ENCODE results near the gene XPNPEP1.
A peak's percentile ranks its signal among the peaks of the same experiment; 100 is the strongest.
"Not testable (repeated sequence)": the region's sequence is repeated elsewhere in the genome, so short reads cannot be mapped to it uniquely, and the experiment has no call there.

The XPNPEP1 gene

GRCh38 chr10:109919220-109919619 lies 4.1 kb downstream of the XPNPEP1 start:
- H3K18ac ChIP-seq (ENCODE audit: low read length) = no peak overlapping the region
- no peak overlapping the region for H3K27ac ChIP-seq (ENCODE audit: low read depth, low read length)
- H3K79me2 ChIP-seq (ENCODE audit: control insufficient read depth, insufficient read depth, low read length, poor library complexity) = peaks cover 7% of the 10 kb centered on the region
- no peak overlapping the region for H4K8ac ChIP-seq (ENCODE audit: low read depth, low read length)
- no peak overlapping the region for H3K23ac ChIP-seq (ENCODE audit: low read length)
- no peak overlapping the region for H4K12ac ChIP-seq (ENCODE audit: low read depth, low read length)
- no peaks in the 10 kb centered on the region for H3K9me3 ChIP-seq (ENCODE audit: insufficient read depth, low read depth, low read length)
- H2AFZ ChIP-seq (ENCODE audit: insufficient read depth, low read length, poor library complexity) = no peak overlapping the region
- H2AK5ac ChIP-seq (ENCODE audit: low read length) = no peak overlapping the region
- no peak overlapping the region for H2BK5ac ChIP-seq (ENCODE audit: low read depth, low read length, poor library complexity)
- no peak overlapping the region for H3K4ac ChIP-seq (ENCODE audit: low read depth, low read length)
- H3K4me2 ChIP-seq (ENCODE audit: low read length) = no peak overlapping the region
- H3K14ac ChIP-seq (ENCODE audit: low read length) = no peak overlapping the region
- WGBS (ENCODE audit: extremely low coverage, insufficient coverage, insufficient read length) = no CpG with 5 or more reads among the region's 2 CpGs
- H3K36me3 ChIP-seq (ENCODE audit: control insufficient read depth in 1 of 2, insufficient read depth in 2 of 2, low read length in 2 of 2) = peaks cover 0 to 2% of the 10 kb centered on the region in 2 experiments
- H3K27me3 ChIP-seq (ENCODE audit: insufficient read depth, low read length) = no peaks in the 10 kb centered on the region
- no peak overlapping the region for H3K9ac ChIP-seq (ENCODE audit: low read length)
- H4K91ac ChIP-seq (ENCODE audit: low read depth, low read length) = no peak overlapping the region
- no peak overlapping the region for H2BK12ac ChIP-seq (ENCODE audit: low read length)
- DNase-seq = no peak
- peaks cover 8% of the 10 kb centered on the region for H3K79me1 ChIP-seq (ENCODE audit: low read length)
- no peak overlapping the region for H2BK120ac ChIP-seq (ENCODE audit: insufficient read depth, low read length, poor library complexity)
- H3K4me3 ChIP-seq (ENCODE audit: low read depth, low read length) = no peak overlapping the region
- H3K4me1 ChIP-seq (ENCODE audit: control insufficient read depth in 1 of 2, insufficient read depth in 2 of 2, low read length in 2 of 2) = peaks cover 4 to 11% of the 10 kb centered on the region in 2 experiments

DNA sequence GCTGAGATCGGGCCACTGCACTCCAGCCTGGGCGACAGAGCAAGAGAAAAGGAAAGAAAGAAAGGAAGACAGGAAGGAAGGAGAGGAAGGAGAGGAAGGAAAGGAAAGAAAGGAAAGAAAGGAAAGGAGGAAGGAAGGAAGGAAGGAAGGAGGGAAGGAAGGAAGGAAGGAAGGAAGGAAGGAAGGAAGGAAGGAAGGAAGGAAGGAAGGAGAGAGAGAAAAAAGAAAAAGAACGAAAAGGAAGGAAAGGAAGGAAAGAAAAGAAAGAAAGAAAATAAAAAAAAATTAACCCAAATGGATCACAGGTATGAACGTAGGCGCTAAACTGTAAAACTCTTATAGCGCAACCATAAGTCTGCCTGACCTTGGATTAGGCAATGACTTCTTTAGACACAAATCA lies 4.6 kb downstream of the XPNPEP1 start:
- not testable (repeated sequence) for H3K18ac ChIP-seq (ENCODE audit: low read length); H3K4ac ChIP-seq (ENCODE audit: low read depth, low read length); H2BK12ac ChIP-seq (ENCODE audit: low read length); H3K9me3 ChIP-seq (ENCODE audit: insufficient read depth, low read depth, low read length); H3K36me3 ChIP-seq (ENCODE audit: control insufficient read depth in 1 of 2, insufficient read depth in 2 of 2, low read length in 2 of 2); H4K8ac ChIP-seq (ENCODE audit: low read depth, low read length); H2AFZ ChIP-seq (ENCODE audit: insufficient read depth, low read length, poor library complexity); H4K91ac ChIP-seq (ENCODE audit: low read depth, low read length); H2AK5ac ChIP-seq (ENCODE audit: low read length); H3K23ac ChIP-seq (ENCODE audit: low read length); H3K14ac ChIP-seq (ENCODE audit: low read length); H3K9ac ChIP-seq (ENCODE audit: low read length); H3K79me1 ChIP-seq (ENCODE audit: low read length); DNase-seq; H2BK120ac ChIP-seq (ENCODE audit: insufficient read depth, low read length, poor library complexity); H3K27me3 ChIP-seq (ENCODE audit: insufficient read depth, low read length); H3K4me2 ChIP-seq (ENCODE audit: low read length); H2BK5ac ChIP-seq (ENCODE audit: low read depth, low read length, poor library complexity); H3K27ac ChIP-seq (ENCODE audit: low read depth, low read length); H3K4me3 ChIP-seq (ENCODE audit: low read depth, low read length); H4K12ac ChIP-seq (ENCODE audit: low read depth, low read length); H3K79me2 ChIP-seq (ENCODE audit: control insufficient read depth, insufficient read depth, low read length, poor library complexity); H3K4me1 ChIP-seq (ENCODE audit: control insufficient read depth in 1 of 2, insufficient read depth in 2 of 2, low read length in 2 of 2)
- no CpG with 5 or more reads among the region's 6 CpGs for WGBS (ENCODE audit: extremely low coverage, insufficient coverage, insufficient read length)

DNA sequence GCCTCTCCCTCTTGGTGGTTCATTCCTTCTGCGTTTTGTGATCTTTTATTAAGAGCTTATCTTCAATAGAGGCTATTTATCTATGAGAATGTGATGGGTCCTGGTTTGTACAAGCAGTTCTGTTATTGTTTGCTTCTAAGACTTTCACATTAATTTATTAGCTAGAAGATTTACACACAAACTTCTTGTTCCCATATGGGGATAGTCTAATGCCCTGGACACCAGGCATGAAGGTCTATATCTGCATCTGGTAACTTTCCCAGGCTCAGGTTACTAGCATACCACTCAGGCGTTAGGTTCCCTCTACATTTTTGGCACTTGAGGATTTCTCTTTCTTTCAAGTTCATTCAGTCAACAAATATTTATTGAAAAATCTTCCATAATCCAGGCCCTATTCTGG lies 7.7 kb downstream of the XPNPEP1 start:
- no peaks in the 10 kb centered on the region for H3K9me3 ChIP-seq (ENCODE audit: insufficient read depth, low read depth, low read length)
- H3K27ac ChIP-seq (ENCODE audit: low read depth, low read length) = no peak overlapping the region
- no peaks in the 10 kb centered on the region for H3K79me2 ChIP-seq (ENCODE audit: control insufficient read depth, insufficient read depth, low read length, poor library complexity)
- WGBS (ENCODE audit: extremely low coverage, insufficient coverage, insufficient read length) = no CpG with 5 or more reads among the region's 2 CpGs
- no peak overlapping the region for H4K12ac ChIP-seq (ENCODE audit: low read depth, low read length)
- H4K91ac ChIP-seq (ENCODE audit: low read depth, low read length) = no peak overlapping the region
- no peak for DNase-seq
- H3K14ac ChIP-seq (ENCODE audit: low read length) = no peak overlapping the region
- no peak overlapping the region for H3K18ac ChIP-seq (ENCODE audit: low read length)
- peaks cover 0 to 5% of the 10 kb centered on the region in 2 experiments for H3K4me1 ChIP-seq (ENCODE audit: control insufficient read depth in 1 of 2, insufficient read depth in 2 of 2, low read length in 2 of 2)
- H2BK120ac ChIP-seq (ENCODE audit: insufficient read depth, low read length, poor library complexity) = no peak overlapping the region
- H4K8ac ChIP-seq (ENCODE audit: low read depth, low read length) = no peak overlapping the region
- H3K4me3 ChIP-seq (ENCODE audit: low read depth, low read length) = no peak overlapping the region
- H2BK12ac ChIP-seq (ENCODE audit: low read length) = no peak overlapping the region
- H3K9ac ChIP-seq (ENCODE audit: low read length) = no peak overlapping the region
- no peak overlapping the region for H2AFZ ChIP-seq (ENCODE audit: insufficient read depth, low read length, poor library complexity)
- no peak overlapping the region for H2AK5ac ChIP-seq (ENCODE audit: low read length)
- no peak overlapping the region for H3K4ac ChIP-seq (ENCODE audit: low read depth, low read length)
- no peak overlapping the region for H2BK5ac ChIP-seq (ENCODE audit: low read depth, low read length, poor library complexity)
- no peaks in the 10 kb centered on the region for H3K79me1 ChIP-seq (ENCODE audit: low read length)
- no peak overlapping the region for H3K4me2 ChIP-seq (ENCODE audit: low read length)
- peaks cover 2 to 4% of the 10 kb centered on the region in 2 experiments for H3K36me3 ChIP-seq (ENCODE audit: control insufficient read depth in 1 of 2, insufficient read depth in 2 of 2, low read length in 2 of 2)
- no peaks in the 10 kb centered on the region for H3K27me3 ChIP-seq (ENCODE audit: insufficient read depth, low read length)
- no peak overlapping the region for H3K23ac ChIP-seq (ENCODE audit: low read length)

DNA sequence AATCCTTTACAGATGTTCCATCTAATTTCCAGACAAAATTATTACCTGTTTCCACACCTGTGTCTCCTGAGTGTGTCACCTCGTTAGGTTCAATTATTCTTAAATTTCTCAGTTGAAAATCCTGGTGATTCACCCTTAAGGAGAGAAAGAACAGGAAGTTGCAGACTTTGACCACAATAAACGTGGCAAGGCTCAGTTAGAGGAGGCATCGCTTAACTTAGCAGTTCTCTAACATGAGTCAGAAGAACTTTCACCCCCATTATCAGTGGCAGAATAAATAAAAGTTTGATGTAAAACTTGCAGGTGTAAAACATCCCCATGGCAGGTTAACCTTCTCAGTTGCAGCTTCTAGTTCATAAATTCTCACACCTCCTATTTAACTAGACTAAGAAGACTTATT lies 8.3 kb downstream of the XPNPEP1 start:
- Histone ChIP-seq H3K4me2 (ENCODE audit: low read length) (no peak overlapping the region), H3K18ac (ENCODE audit: low read length) (no peak overlapping the region), H3K27me3 (ENCODE audit: insufficient read depth, low read length) (no peaks in the 10 kb centered on the region), H3K9ac (ENCODE audit: low read length) (no peak overlapping the region), H3K79me2 (ENCODE audit: control insufficient read depth, insufficient read depth, low read length, poor library complexity) (no peaks in the 10 kb centered on the region), H4K8ac (ENCODE audit: low read depth, low read length) (no peak overlapping the region), H3K14ac (ENCODE audit: low read length) (no peak overlapping the region), H2BK12ac (ENCODE audit: low read length) (no peak overlapping the region), H3K4me1 (ENCODE audit: control insufficient read depth in 1 of 2, insufficient read depth in 2 of 2, low read length in 2 of 2) (peaks cover 0 to 5% of the 10 kb centered on the region in 2 experiments), H2BK5ac (ENCODE audit: low read depth, low read length, poor library complexity) (no peak overlapping the region), H3K9me3 (ENCODE audit: insufficient read depth, low read depth, low read length) (no peaks in the 10 kb centered on the region), H3K79me1 (ENCODE audit: low read length) (no peaks in the 10 kb centered on the region), H3K27ac (ENCODE audit: low read depth, low read length) (no peak overlapping the region), H3K36me3 (ENCODE audit: control insufficient read depth in 1 of 2, insufficient read depth in 2 of 2, low read length in 2 of 2) (peaks cover 2 to 4% of the 10 kb centered on the region in 2 experiments), H2AK5ac (ENCODE audit: low read length) (no peak overlapping the region), H3K4me3 (ENCODE audit: low read depth, low read length) (no peak overlapping the region), H3K23ac (ENCODE audit: low read length) (no peak overlapping the region), H4K12ac (ENCODE audit: low read depth, low read length) (no peak overlapping the region), H3K4ac (ENCODE audit: low read depth, low read length) (no peak overlapping the region), H2AFZ (ENCODE audit: insufficient read depth, low read length, poor library complexity) (no peak overlapping the region), H4K91ac (ENCODE audit: low read depth, low read length) (no peak overlapping the region), H2BK120ac (ENCODE audit: insufficient read depth, low read length, poor library complexity) (no peak overlapping the region)
- WGBS (ENCODE audit: extremely low coverage, insufficient coverage, insufficient read length) = no CpG with 5 or more reads among the region's 3 CpGs
- DNase-seq = peak in 1 of 2 donors; percentile 22

Measured in trophoblast cell (in vitro differentiated cells and primary cell).